Fibroblast of peridontal ligament (primary cell): Measurements from ENCODE around the gene MEN1.
"Not testable (repeated sequence)": the region's sequence is repeated elsewhere in the genome, so short reads cannot be mapped to it uniquely, and the experiment has no call there.

ENCODE experiments used
- DNase-seq: peaks from one replicate; pipeline ENCODE4 v3.0.0-alpha.2; 2010; ENCODE audit errors: extremely low read depth

MEN1 gene

GRCh38 chr11:64845776-64846129, 35.4 kb upstream of the MEN1 start:
- not testable (repeated sequence) for DNase-seq

DNA sequence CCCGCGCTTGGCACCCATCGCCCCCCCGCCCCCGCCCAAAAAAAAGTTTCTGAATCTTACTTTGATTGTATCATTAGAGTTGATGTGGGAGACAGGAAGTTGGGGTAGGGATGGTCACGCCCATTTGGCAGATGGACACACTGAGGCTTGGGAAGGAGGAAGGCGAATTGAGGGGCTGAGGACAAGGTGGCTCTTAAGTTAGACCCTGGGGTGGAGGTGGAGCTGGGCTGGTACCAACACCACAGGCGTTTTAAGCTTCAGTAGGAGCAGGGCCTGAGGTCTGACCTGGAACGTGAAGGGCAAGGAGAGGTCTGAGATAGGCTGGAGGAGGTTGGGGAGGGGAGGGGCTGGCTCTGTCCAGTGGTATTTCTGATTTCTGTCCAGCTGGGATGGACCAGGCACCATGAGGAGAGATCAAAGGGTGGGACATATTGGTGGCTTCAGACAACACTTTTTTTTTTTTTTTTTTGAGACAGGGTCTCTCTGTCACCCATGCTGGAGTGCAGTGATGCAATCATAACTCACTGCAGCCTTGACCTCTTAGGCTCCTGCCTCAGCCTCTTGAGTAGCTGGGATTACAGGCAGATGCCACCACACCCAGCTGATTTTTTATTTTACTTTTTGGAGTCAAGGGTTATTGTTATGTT, 34.9 kb upstream of the MEN1 start:
- DNase-seq: no peak

DNA sequence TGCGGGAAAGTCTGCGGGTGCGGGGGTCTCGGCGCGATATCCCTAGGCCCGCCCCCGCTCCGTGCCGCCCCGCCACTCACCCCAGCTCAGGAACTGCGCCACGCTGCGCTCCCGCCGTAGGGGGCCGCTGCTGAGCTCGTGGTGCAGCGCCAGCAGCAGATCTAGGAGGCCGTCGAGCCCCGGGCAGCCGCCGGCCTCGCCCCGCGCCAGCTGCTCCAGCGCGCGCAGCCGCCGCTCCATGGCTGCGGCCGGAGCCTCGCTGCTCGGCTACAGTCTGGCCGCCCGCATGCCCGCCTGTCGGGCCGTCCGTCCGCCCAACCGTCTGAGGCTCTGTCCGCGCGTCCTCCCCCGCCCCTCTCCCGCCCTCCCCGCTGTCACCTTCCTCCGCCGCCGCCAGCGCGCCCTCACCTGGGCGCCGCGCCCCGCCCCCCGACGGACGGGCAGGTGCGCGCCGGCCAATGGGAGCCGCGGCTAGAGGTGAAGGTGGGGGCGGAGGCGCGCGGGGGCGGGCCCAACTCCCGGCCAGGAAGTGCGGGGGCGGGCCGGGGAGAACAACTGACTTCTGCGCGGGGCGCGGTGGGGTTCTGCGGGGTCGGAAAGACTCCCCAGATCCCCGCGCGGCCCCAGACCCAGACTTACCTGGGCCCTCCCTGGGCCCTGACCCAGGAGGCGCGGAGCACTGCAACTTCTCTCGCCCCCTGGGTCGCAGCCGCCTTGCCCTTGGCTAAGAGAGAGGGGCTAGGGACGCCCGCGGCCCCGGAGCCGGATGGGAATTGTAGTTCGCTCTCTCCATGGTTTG, 34.2 kb upstream of the MEN1 start, which contains the start of gene CDC42BPG:
Gene CDC42BPG, minus strand, starts transcription at position 324 of the 799 bp plus-strand sequence. Its CDS starts 84 bp downstream, at position 240.
- DNase-seq: peak; percentile 36

- no peak for DNase-seq
Observed at GRCh38 chr11:64843686-64844329, 33.5 kb upstream of the MEN1 start.

DNA sequence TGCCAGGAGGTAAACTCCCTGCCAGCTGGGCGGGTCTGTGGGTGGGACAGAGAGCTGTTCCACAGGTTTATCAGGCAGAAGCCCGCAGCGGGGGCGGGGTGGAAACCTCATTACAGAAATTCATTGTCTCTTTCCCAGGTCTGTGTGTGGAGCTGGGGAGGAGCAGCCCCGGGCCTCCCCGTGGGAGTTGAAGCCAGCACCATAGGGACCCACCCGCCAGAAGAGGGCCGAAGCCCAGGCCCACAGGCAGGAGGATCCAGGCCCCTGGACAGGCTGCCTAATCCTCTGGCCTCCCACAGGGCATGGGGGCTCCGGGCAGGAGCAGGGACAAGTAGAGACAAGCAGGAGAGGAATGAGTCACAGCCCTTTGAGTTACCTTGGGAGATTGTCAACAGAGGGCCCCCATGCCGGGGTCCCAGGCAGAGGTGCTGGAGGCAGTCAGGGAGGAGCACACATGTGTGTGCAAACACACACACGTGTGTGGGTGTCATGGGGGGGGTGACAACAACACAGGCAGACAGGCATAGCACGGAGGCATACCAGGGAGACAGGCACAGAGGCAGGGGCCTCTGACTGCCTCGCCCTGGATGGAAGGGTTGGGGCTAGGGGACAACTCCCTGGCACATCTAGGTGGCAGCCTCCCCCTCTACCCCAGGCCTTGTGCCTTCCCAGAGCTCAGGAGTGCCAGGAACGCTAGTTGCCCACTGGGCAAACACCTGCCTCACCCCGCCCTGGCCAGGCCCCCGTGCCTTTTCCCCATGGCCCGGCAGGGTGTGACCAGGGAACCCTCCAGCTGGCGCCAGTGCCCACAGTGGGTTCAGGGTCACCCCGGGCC, 32.7 kb upstream of the MEN1 start:
- no peak for DNase-seq

DNA sequence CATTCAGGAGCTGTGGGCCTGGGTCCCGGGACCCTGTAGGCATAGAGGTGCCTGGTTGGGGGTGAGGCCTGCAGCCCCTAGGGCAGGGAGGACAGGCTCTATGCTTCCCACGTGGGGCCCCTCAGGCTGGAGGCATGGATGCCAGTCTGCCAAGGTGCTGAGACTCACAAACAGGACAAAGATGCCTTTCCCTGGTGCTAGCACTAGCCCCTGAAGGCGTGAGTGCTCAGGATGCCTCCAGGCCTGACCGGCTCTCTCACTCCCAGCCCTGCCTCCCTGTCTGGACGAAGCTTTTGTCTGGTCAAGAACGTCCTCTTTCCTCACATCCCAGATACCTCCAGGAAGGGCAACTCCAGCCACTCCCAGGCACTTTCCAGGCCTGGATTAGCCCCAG, 32.0 kb upstream of the MEN1 start:
- DNase-seq: no peak

DNA sequence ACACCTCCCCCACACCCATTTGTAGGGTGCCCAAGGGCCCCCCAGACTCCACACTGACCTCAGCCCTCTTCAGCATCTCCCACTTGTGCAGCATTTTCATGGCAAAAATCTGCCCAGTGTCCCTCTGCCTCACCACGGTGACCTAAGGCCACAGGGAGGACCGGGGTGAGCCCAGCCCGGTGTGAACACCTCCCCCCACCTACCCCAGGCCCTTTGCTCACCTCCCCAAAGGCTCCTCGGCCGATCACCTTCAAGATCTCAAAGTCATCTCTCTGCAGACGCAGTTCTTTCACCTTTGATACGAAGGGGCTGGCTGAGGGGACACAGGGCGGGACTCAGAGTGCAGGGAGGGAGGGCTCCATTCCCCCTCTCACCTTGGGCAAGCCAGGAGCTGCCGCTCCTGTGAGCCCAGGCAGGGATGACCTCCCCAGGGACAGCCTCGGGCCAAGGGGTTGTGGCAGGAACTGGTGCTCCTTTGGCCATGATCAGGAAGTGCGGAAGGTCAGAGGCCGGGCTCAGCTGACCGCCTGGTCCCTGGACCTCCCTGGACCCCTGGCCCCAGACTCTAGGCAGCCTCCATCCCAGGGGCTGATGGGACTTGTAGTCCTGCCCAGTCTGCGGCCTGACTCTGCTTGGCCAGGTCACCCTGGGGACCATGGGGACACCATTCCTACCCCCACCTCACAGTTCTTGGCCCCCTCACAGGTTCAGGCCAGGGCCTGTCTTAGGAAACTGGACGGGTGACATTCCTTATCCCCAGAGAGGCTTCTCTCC, 31.4 kb upstream of the MEN1 start:
- no peak for DNase-seq

DNA sequence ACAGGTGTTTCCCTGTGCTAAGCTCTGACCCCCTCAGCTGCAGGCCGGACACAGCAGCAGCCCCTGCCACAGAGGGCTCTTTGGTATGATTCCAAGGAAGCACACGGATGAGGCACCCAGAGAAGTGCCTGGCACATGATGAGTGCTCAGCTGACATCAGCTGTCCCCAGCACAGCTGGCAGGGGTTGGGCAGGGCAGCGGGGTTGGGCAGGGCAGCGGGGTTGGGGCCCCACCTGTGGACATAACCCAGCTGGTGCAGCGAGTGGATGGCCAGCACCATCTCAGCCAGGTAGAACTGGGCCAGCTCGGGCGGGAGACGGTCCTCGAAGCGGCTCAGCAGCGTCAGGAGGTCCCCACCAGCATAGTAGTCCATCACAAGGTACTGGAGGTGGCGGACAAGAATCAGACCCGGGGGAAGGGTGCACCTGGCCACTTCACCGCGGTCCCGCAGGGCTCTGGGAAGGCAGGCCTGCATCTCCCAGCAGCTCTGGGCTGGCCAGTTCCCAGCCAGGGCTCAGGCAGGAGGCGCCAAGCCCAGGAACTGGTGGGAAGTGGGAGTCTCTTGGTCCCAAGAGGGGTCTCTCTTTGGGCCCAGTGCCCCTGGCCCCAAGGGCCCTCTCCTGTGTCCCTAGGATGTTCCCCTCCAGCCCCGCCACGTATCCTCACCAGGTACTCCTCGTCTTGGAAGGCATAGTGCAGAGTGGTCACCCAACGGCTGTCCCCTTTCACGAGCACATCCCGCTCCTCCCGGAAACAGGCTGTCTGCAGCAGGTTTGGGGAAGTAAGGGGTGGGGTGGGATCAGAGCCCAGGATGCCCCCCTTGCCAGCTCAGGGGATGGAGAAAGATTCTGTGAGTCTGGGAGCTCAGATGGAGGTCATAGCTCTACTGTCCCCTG, 29.8 kb upstream of the MEN1 start:
- DNase-seq: no peak

DNA sequence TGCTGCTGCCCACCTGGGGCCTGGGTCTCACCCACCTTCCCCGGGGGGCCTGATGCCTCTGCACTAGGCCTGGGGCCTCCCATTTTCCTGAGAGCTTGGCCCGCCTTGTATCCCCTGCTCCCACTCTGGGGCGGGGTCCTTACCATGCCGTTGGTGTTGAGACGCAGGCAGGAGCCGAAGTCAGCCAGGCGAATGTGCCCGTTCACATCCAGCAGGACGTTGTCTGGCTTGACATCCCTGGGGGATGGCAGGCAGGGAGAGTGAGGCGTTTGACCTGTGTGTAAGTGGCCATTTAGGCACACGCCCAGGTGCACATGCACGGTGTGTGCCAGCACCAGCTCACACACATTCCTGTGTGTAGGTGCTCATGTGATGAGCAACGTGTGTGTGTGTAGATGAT, 29.0 kb upstream of the MEN1 start:
- DNase-seq: no peak

DNA sequence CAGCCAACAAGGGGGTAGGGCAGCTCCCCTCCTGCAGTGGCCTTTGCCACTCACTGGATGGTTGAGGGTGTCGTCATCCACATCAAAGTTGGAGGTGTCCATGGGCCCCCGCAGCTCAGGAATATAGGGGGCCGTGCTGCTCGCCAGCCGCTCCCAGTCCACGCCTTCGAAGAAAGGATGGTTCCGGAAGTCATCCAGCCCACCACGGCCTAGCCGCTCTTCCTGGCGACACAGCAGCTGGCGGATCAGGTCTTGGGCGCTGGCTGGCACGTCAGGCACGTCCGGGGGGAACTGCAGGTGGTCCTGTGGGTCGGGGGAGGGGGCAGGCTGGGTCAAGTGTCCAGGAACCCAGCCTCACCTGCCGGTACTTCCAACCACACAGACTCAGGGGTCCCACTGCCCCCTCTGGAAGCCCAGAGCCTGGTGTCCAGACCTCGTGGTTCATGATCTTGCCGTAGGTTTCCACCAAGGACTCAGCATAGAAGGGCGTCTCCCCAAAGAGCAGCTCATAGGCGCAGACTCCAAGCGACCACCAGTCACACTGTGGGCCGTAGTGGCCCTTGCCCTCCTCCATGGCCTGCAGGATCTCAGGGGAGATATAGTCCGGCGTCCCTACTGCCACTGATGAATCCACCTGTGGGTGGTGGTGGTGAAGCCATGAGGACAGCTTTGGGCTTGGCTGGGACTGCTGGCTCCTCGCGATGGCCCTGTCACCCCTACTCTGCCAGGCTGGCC, 28.4 kb upstream of the MEN1 start:
- DNase-seq: no peak

- DNase-seq: no peak
Observed at GRCh38 chr11:64837887-64838351, 27.6 kb upstream of the MEN1 start.

DNA sequence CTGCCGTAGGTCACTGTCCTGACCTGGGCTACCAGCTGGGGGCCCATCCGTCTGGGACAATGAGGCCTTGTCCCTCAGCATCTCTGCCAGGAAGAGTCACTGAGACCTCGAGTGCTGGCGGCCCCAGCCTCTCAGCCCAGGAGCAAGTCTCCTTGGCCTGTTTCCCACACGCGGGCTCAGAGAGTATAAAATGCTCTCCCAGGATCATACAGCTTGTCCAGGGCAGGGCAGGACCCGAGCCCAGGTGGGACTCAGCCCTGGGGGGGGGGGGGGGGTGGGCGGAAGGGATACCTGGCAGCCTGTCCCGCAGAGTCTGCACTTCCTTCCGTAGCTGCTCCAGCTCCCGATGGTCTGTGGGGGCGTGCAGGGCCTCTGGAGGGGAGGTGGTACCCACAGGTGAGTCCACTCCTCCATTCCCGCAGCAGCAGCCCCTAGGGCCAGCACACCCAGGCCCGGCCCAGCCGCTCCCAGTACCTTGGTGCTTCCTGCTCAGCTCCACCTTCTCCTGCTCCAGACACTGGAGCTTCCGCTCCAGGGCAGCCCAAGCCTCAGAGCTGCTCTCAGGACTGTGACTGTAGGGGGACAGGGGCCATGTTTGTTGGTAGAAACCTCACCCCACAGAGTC, 26.2 kb upstream of the MEN1 start:
- no peak for DNase-seq

DNA sequence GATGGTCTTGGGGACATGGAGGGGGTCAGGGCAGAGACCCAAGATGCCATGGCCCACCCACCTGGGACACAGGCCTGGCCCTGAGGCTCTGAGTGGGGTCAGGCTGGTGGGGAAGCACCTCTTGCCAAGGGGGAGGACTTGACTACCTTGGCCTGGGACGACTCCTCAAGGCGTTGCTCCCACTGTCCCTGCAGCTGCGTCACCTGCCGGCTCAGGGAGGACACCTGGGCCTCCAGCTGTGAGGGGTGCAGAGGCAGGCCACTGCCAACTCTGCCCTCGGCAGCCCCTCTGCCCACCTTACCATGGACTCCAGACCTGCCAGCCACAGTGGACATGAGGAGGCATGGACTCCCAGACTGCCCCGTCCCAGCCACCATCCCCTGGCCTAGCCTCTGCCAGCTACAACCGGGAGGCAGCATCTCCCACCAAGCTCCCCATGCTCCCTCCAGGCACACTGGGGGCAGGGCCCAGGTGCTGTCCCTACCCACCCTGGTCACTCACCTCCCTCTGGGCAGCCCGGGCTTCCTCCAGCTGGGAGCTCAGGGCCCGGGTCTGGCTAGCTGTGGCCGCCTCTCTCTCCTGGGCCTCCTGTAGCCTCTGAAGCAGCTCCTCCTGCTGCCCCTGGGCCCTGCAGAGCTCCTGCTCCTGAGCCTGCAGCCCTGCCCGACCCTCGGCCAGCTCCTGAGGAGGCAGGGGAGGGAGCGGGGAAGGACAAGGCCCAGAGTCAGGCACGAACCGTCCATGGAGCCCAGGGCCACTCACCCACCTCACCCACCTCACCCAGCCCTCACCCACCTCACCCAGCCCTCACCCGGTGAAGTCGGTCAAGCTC, 25.5 kb upstream of the MEN1 start:
- no peak for DNase-seq

GRCh38 chr11:64834723-64835615, 24.6 kb upstream of the MEN1 start:
- DNase-seq: no peak

GRCh38 chr11:64834031-64834722, 23.8 kb upstream of the MEN1 start:
- DNase-seq: no peak

DNA sequence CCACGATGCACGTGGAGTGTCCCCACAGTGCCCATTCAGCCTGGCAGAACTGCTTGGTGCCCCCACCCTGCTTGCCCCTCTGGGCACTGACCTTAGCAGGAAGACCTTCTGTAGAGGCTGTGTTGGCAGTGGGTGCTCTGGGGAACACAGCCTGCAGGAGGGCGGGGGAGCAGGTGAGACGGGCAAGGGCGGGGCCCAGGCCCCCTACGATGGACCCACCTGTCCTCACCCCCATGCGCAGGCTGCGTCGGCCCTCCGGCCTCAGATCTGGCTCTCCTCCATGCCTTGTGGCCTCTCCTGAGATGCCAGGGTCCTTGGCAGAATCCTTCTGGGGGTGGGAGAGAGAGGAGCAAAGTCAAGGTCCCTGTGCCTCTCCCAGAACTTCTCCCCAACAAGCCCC, 23.2 kb upstream of the MEN1 start:
- no peak for DNase-seq

- no peak for DNase-seq
Observed at GRCh38 chr11:64833198-64833502, 22.8 kb upstream of the MEN1 start.
